Memory B cell (primary cell): ENCODE measurements around the gene CCL5.
"Not testable (repeated sequence)": the region's sequence is repeated elsewhere in the genome, so short reads cannot be mapped to it uniquely, and the experiment has no call there.

ENCODE experiments used
- ATAC-seq: fragments of 150-1000 bp; cut with Tn5 transposase; 2 replicates; pipeline ENCODE4 v1.10.0; 2021; ENCODE audit warnings: low read depth, mild to moderate bottlenecking, moderate library complexity
- DNase-seq, 2 donors: peaks; one replicate each; pipeline ENCODE4 v3.0.0; 2022; ENCODE audit warnings: low spot score in 2 of 2
- H3K27ac Mint-ChIP-seq: one replicate; pipeline ENCODE4 v1.8.0; 2022; ENCODE audit warnings: mild to moderate bottlenecking, moderate library complexity, mixed read lengths
- H3K27me3 Mint-ChIP-seq: one replicate; pipeline ENCODE4 v1.8.0; 2022; ENCODE audit warnings: mixed read lengths
- H3K36me3 Mint-ChIP-seq: one replicate; pipeline ENCODE4 v1.8.0; 2022; ENCODE audit warnings: mild to moderate bottlenecking, mixed read lengths
- H3K4me1 Mint-ChIP-seq: one replicate; pipeline ENCODE4 v1.8.0; 2022; ENCODE audit warnings: mixed read lengths
- H3K4me3 Mint-ChIP-seq: one replicate; pipeline ENCODE4 v1.8.0; 2022; ENCODE audit warnings: mild to moderate bottlenecking, moderate library complexity, mixed read lengths
- H3K9me3 Mint-ChIP-seq: one replicate; pipeline ENCODE4 v1.8.0; 2022; ENCODE audit warnings: mixed read lengths

The CCL5 gene

GRCh38 chr17:35906926-35907637 is 26.9 kb upstream of the CCL5 start:
- no peak overlapping the region for H3K27ac Mint-ChIP-seq
- H3K9me3 Mint-ChIP-seq = no peaks in the 10 kb centered on the region
- H3K27me3 Mint-ChIP-seq = no peaks in the 10 kb centered on the region
- H3K4me1 Mint-ChIP-seq = no peaks in the 10 kb centered on the region
- ATAC-seq (no peak), DNase-seq (no peak)
- no peaks in the 10 kb centered on the region for H3K36me3 Mint-ChIP-seq
- H3K4me3 Mint-ChIP-seq = no peak overlapping the region

- ATAC-seq (no peak), DNase-seq (no peak)
- Mint-ChIP-seq H3K27me3 (no peaks in the 10 kb centered on the region), H3K4me1 (no peaks in the 10 kb centered on the region), H3K27ac (no peak overlapping the region), H3K36me3 (no peaks in the 10 kb centered on the region), H3K4me3 (no peak overlapping the region), H3K9me3 (no peaks in the 10 kb centered on the region)
Measured at GRCh38 chr17:35906191-35906925, 26.2 kb upstream of the CCL5 start.

GRCh38 chr17:35903451-35903850 is 23.3 kb upstream of the CCL5 start:
- ATAC-seq (no peak), DNase-seq (no peak)
- H3K4me1 Mint-ChIP-seq = no peaks in the 10 kb centered on the region
- H3K27me3 Mint-ChIP-seq = peaks cover 5% of the 10 kb centered on the region
- no peaks in the 10 kb centered on the region for H3K36me3 Mint-ChIP-seq
- no peak overlapping the region for H3K27ac Mint-ChIP-seq
- H3K4me3 Mint-ChIP-seq = no peak overlapping the region
- H3K9me3 Mint-ChIP-seq = no peaks in the 10 kb centered on the region

GRCh38 chr17:35901631-35902175 is 21.5 kb upstream of the CCL5 start:
- Mint-ChIP-seq H3K4me3 (no peak overlapping the region), H3K4me1 (no peaks in the 10 kb centered on the region), H3K36me3 (no peaks in the 10 kb centered on the region), H3K27ac (no peak overlapping the region), H3K9me3 (no peaks in the 10 kb centered on the region), H3K27me3 (peaks cover 5% of the 10 kb centered on the region)
- DNase-seq (no peak), ATAC-seq (no peak)

GRCh38 chr17:35900708-35901480 is 20.7 kb upstream of the CCL5 start:
- Mint-ChIP-seq H3K4me1 (no peaks in the 10 kb centered on the region), H3K27ac (no peak overlapping the region), H3K27me3 (peaks cover 7% of the 10 kb centered on the region), H3K9me3 (no peaks in the 10 kb centered on the region), H3K36me3 (no peaks in the 10 kb centered on the region), H3K4me3 (no peak overlapping the region)
- ATAC-seq (no peak), DNase-seq (no peak)

- ATAC-seq (no peak), DNase-seq (no peak)
- no peak overlapping the region for H3K4me3 Mint-ChIP-seq
- H3K27ac Mint-ChIP-seq = no peak overlapping the region
- peaks cover 11% of the 10 kb centered on the region for H3K27me3 Mint-ChIP-seq
- no peaks in the 10 kb centered on the region for H3K4me1 Mint-ChIP-seq
- H3K36me3 Mint-ChIP-seq = no peaks in the 10 kb centered on the region
- H3K9me3 Mint-ChIP-seq = no peaks in the 10 kb centered on the region
Measured at GRCh38 chr17:35900280-35900679, 20.1 kb upstream of the CCL5 start.

- DNase-seq = no peak
- Mint-ChIP-seq H3K27ac (no peak overlapping the region), H3K4me1 (no peaks in the 10 kb centered on the region), H3K4me3 (no peak overlapping the region), H3K27me3 (peaks cover 11% of the 10 kb centered on the region), H3K36me3 (no peaks in the 10 kb centered on the region), H3K9me3 (no peaks in the 10 kb centered on the region)
- no peak for ATAC-seq
Measured at GRCh38 chr17:35898283-35899070, 18.3 kb upstream of the CCL5 start.

GRCh38 chr17:35897772-35898171 is 17.6 kb upstream of the CCL5 start:
- H3K27me3 Mint-ChIP-seq = peaks cover 12% of the 10 kb centered on the region
- not testable (repeated sequence) for H3K4me3 Mint-ChIP-seq, H3K4me1 Mint-ChIP-seq, H3K27ac Mint-ChIP-seq, H3K36me3 Mint-ChIP-seq, H3K9me3 Mint-ChIP-seq, ATAC-seq, DNase-seq

GRCh38 chr17:35895636-35896587 is 15.8 kb upstream of the CCL5 start:
- H3K9me3 Mint-ChIP-seq = no peaks in the 10 kb centered on the region
- H3K27me3 Mint-ChIP-seq = peaks cover 12% of the 10 kb centered on the region
- no peak overlapping the region for H3K27ac Mint-ChIP-seq
- DNase-seq (no peak), ATAC-seq (no peak)
- H3K4me1 Mint-ChIP-seq = peaks cover 2% of the 10 kb centered on the region
- no peaks in the 10 kb centered on the region for H3K36me3 Mint-ChIP-seq
- no peak overlapping the region for H3K4me3 Mint-ChIP-seq

GRCh38 chr17:35894206-35894605 is 14.0 kb upstream of the CCL5 start:
- no peak overlapping the region for H3K4me3 Mint-ChIP-seq
- H3K27ac Mint-ChIP-seq = no peak overlapping the region
- no peak for DNase-seq
- H3K27me3 Mint-ChIP-seq = peaks cover 7% of the 10 kb centered on the region
- H3K4me1 Mint-ChIP-seq = peaks cover 2% of the 10 kb centered on the region
- no peaks in the 10 kb centered on the region for H3K9me3 Mint-ChIP-seq
- no peaks in the 10 kb centered on the region for H3K36me3 Mint-ChIP-seq
- ATAC-seq = no peak

- H3K27me3 Mint-ChIP-seq = peaks cover 7% of the 10 kb centered on the region
- H3K36me3 Mint-ChIP-seq = no peaks in the 10 kb centered on the region
- peaks cover 2% of the 10 kb centered on the region for H3K4me1 Mint-ChIP-seq
- no peak overlapping the region for H3K27ac Mint-ChIP-seq
- DNase-seq (no peak), ATAC-seq (no peak)
- no peak overlapping the region for H3K4me3 Mint-ChIP-seq
- no peaks in the 10 kb centered on the region for H3K9me3 Mint-ChIP-seq
Measured at GRCh38 chr17:35893751-35894150, 13.6 kb upstream of the CCL5 start.

GRCh38 chr17:35892091-35893035 is 12.2 kb upstream of the CCL5 start:
- no peak for DNase-seq
- Mint-ChIP-seq H3K36me3 (no peaks in the 10 kb centered on the region), H3K4me3 (no peak overlapping the region), H3K27me3 (peaks cover 7% of the 10 kb centered on the region), H3K9me3 (no peaks in the 10 kb centered on the region), H3K27ac (no peak overlapping the region), H3K4me1 (peaks cover 2% of the 10 kb centered on the region)
- no peak for ATAC-seq
